Liver (tissue), 9 donors: ENCODE measurements around the gene CDK5RAP2. TPM values are rescaled to one million over a fixed set of nuclear protein-coding genes. Genes with fewer than 3 reads are reported as not detected.
A peak's percentile ranks its signal among the peaks of the same experiment; 100 is the strongest.

ENCODE experiments used
- DNase-seq: peaks from one replicate; pipeline ENCODE4 v3.0.0-alpha.2; 2017; ENCODE audit warnings: low spot score
- H3K27ac ChIP-seq, 2 donors: one replicate each; pipeline ENCODE4 v1.7.0; 2013; ENCODE audit warnings: inconsistent platforms in 2 of 2, low read length in 2 of 2, control low read depth in 1 of 2, low read depth in 1 of 2, mild to moderate bottlenecking in 1 of 2
- H3K27me3 ChIP-seq, 4 donors: one replicate each; pipeline versions ENCODE4 v1.6.1 to v1.7.0; 2013; ENCODE audit warnings: low read length in 3 of 4, inconsistent platforms in 1 of 4, mild to moderate bottlenecking in 1 of 4, moderate library complexity in 1 of 4; ENCODE audit not compliant: control insufficient read depth in 4 of 4, insufficient read depth in 4 of 4
- H3K36me3 ChIP-seq, 4 donors: one replicate each; pipeline versions ENCODE4 v1.6.1 to v1.7.0; 2013; ENCODE audit warnings: low read length in 3 of 4, mild to moderate bottlenecking in 3 of 4, low read depth in 1 of 4, moderate library complexity in 1 of 4; ENCODE audit not compliant: control insufficient read depth in 4 of 4, insufficient read depth in 3 of 4
- H3K4me1 ChIP-seq, 4 donors: one replicate each; pipeline versions ENCODE4 v1.6.1 to v1.7.0; 2013; ENCODE audit warnings: low read length in 3 of 4, mild to moderate bottlenecking in 3 of 4, moderate library complexity in 1 of 4; ENCODE audit not compliant: control insufficient read depth in 4 of 4, insufficient read depth in 4 of 4
- H3K4me3 ChIP-seq, 3 donors: one replicate each; pipeline versions ENCODE4 v1.6.1 to v1.7.0; 2013; ENCODE audit warnings: low read length in 3 of 3, control low read depth in 1 of 3, low read depth in 1 of 3, mild to moderate bottlenecking in 1 of 3
- H3K9ac ChIP-seq, 2 donors: one replicate each; pipeline ENCODE4 v1.7.0; 2013; ENCODE audit warnings: low read length in 2 of 2, mild to moderate bottlenecking in 2 of 2, moderate library complexity in 2 of 2, control low read depth in 1 of 2, low read depth in 1 of 2
- H3K9me3 ChIP-seq, 4 donors: one replicate each; pipeline versions ENCODE4 v1.6.1 to v1.7.0; 2013; ENCODE audit warnings: low read length in 3 of 4; ENCODE audit not compliant: control insufficient read depth in 4 of 4
- EGR1 ChIP-seq, 2 donors: IDR thresholded peaks; 2 replicates each; pipeline ENCODE4 v1.6.1; 2016 to 2018; ENCODE audit warnings: antibody characterized with exemption in 2 of 2, low read depth in 2 of 2
- FOXA1 ChIP-seq: IDR thresholded peaks from 2 replicates; pipeline ENCODE4 v1.6.1; 2016; ENCODE audit warnings: antibody characterized with exemption
- GABPA ChIP-seq, 2 donors: IDR thresholded peaks in 1 of 2; conservative IDR thresholded peaks in 1 of 2; 2 replicates each; pipeline ENCODE4 v1.6.1; 2016; ENCODE audit warnings: antibody characterized with exemption in 2 of 2, mild to moderate bottlenecking in 1 of 2, moderate library complexity in 1 of 2
- HNF4A ChIP-seq, 2 donors: conservative IDR thresholded peaks; 2 replicates each; pipeline ENCODE4 v1.6.1; 2016; ENCODE audit warnings: antibody characterized with exemption in 2 of 2, mild to moderate bottlenecking in 2 of 2
- NR2F2 ChIP-seq: IDR thresholded peaks from 2 replicates; pipeline ENCODE4 v1.6.1; 2016; ENCODE audit warnings: antibody characterized with exemption
- RAD21 ChIP-seq, 2 donors: IDR thresholded peaks; 2 replicates each; pipeline ENCODE4 v1.6.1; 2016; ENCODE audit warnings: antibody characterized with exemption in 2 of 2, mild to moderate bottlenecking in 2 of 2
- RXRA ChIP-seq, 2 donors: IDR thresholded peaks; 2 replicates each; pipeline ENCODE4 v1.6.1; 2017 to 2018; ENCODE audit warnings: antibody characterized with exemption in 2 of 2, mild to moderate bottlenecking in 1 of 2
- SP1 ChIP-seq: IDR thresholded peaks from 2 replicates; pipeline ENCODE4 v1.6.1; 2018; ENCODE audit warnings: antibody characterized with exemption, mild to moderate bottlenecking
- TAF1 ChIP-seq: conservative IDR thresholded peaks from 2 replicates; pipeline ENCODE4 v1.6.1; 2016; ENCODE audit warnings: antibody characterized with exemption, mild to moderate bottlenecking
- YY1 ChIP-seq: IDR thresholded peaks from 2 replicates; pipeline ENCODE4 v1.6.1; 2016; ENCODE audit warnings: antibody characterized with exemption, mild to moderate bottlenecking
- WGBS: extraction: QIAGEN DNeasy Blood & Tissue Kit; methylation state at CpG from one replicate; pipeline ENCODE4 v1.1.7; 2013; 5-methylcytosine and 5-hydroxymethylcytosine counted together
- polyA plus RNA-seq, 2 donors: library from polyadenylated mRNA; stranded (reverse) in 1 of 2; unstranded in 1 of 2; fragments of 200-250 nt in 1 of 2; fragments of >200 nt in 1 of 2; fragmentation: Nextera tagmentation in 1 of 2; extraction: Ambion mirVana in 1 of 2; gene quantifications; one replicate each; pipeline versions ENCODE4 v1.2.1 to v1.2.3, GENCODE V29; 2013 to 2015
- total RNA-seq, 2 donors: library from RNA; depleted of rRNA; stranded (reverse); fragments of >200 nt; gene quantifications; one replicate each; pipeline ENCODE4 v1.2.3, GENCODE V29; 2014
- TF ChIP-seq, protein P1 (sequence below): IDR thresholded peaks from 2 replicates; pipeline ENCODE4 v1.6.1; 2016; ENCODE audit warnings: antibody characterized with exemption, mild to moderate bottlenecking
- TF ChIP-seq, protein P2 (sequence below): IDR thresholded peaks from 2 replicates; pipeline ENCODE4 v1.6.1; 2016; ENCODE audit warnings: antibody characterized with exemption
- TF ChIP-seq, protein P3 (sequence below): fragments of 150-350 bp; IDR thresholded peaks from 2 replicates; pipeline ENCODE4 v1.5.1; 2017; ENCODE audit warnings: improper control_type of control experiment, low read depth, low read length; ENCODE audit not compliant: missing input control
- TF ChIP-seq, protein P4 (sequence below): IDR thresholded peaks from 2 replicates; pipeline ENCODE4 v1.6.1; 2016; ENCODE audit warnings: antibody characterized with exemption
- TF ChIP-seq, protein P5 (sequence below): IDR thresholded peaks from 2 replicates; pipeline ENCODE4 v1.6.1; 2016; ENCODE audit warnings: antibody characterized with exemption
- donor health status: healthy.
- donor health status: healthy.
- donor health status: healthy.
- donor health status: healthy.
- donor health status: healthy.

The CDK5RAP2 gene
- total and polyA plus RNA-seq, 4 donors = 11.7 to 38.9 (median 21.7) TPM

DNA sequence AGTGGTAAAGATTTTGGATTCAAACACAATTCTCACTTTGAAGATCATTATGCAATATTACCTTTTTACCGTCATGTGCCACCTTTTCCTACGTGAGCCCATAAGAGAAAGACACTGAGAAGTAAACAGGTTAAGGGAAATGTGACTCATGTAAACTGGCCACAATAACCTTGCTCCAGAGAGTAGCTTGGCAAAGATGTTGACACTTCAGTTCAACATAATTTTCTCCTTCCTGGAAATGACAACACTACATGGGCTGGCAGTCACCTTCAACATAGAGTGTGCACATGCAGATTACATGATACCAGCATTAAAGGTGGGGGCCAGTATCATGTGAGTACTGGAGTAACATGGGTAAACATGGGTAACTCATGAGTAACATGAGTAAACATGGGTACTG lies 141.9 kb downstream of the CDK5RAP2 start (continued):
- TF ChIP-seq, protein P1, sequence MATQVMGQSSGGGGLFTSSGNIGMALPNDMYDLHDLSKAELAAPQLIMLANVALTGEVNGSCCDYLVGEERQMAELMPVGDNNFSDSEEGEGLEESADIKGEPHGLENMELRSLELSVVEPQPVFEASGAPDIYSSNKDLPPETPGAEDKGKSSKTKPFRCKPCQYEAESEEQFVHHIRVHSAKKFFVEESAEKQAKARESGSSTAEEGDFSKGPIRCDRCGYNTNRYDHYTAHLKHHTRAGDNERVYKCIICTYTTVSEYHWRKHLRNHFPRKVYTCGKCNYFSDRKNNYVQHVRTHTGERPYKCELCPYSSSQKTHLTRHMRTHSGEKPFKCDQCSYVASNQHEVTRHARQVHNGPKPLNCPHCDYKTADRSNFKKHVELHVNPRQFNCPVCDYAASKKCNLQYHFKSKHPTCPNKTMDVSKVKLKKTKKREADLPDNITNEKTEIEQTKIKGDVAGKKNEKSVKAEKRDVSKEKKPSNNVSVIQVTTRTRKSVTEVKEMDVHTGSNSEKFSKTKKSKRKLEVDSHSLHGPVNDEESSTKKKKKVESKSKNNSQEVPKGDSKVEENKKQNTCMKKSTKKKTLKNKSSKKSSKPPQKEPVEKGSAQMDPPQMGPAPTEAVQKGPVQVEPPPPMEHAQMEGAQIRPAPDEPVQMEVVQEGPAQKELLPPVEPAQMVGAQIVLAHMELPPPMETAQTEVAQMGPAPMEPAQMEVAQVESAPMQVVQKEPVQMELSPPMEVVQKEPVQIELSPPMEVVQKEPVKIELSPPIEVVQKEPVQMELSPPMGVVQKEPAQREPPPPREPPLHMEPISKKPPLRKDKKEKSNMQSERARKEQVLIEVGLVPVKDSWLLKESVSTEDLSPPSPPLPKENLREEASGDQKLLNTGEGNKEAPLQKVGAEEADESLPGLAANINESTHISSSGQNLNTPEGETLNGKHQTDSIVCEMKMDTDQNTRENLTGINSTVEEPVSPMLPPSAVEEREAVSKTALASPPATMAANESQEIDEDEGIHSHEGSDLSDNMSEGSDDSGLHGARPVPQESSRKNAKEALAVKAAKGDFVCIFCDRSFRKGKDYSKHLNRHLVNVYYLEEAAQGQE = no peak
- TF ChIP-seq HNF4A (conservative IDR thresholded peaks at IDR 0.05) (peak in 1 of 2 donors; percentile 21), NR2F2 (no peak), TAF1 (no peak), FOXA1 (no peak), YY1 (no peak)
- TF ChIP-seq, protein P2, sequence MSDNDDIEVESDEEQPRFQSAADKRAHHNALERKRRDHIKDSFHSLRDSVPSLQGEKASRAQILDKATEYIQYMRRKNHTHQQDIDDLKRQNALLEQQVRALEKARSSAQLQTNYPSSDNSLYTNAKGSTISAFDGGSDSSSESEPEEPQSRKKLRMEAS = peak; percentile 24
- TF ChIP-seq, protein P3, sequence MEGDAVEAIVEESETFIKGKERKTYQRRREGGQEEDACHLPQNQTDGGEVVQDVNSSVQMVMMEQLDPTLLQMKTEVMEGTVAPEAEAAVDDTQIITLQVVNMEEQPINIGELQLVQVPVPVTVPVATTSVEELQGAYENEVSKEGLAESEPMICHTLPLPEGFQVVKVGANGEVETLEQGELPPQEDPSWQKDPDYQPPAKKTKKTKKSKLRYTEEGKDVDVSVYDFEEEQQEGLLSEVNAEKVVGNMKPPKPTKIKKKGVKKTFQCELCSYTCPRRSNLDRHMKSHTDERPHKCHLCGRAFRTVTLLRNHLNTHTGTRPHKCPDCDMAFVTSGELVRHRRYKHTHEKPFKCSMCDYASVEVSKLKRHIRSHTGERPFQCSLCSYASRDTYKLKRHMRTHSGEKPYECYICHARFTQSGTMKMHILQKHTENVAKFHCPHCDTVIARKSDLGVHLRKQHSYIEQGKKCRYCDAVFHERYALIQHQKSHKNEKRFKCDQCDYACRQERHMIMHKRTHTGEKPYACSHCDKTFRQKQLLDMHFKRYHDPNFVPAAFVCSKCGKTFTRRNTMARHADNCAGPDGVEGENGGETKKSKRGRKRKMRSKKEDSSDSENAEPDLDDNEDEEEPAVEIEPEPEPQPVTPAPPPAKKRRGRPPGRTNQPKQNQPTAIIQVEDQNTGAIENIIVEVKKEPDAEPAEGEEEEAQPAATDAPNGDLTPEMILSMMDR = no peak

DNA sequence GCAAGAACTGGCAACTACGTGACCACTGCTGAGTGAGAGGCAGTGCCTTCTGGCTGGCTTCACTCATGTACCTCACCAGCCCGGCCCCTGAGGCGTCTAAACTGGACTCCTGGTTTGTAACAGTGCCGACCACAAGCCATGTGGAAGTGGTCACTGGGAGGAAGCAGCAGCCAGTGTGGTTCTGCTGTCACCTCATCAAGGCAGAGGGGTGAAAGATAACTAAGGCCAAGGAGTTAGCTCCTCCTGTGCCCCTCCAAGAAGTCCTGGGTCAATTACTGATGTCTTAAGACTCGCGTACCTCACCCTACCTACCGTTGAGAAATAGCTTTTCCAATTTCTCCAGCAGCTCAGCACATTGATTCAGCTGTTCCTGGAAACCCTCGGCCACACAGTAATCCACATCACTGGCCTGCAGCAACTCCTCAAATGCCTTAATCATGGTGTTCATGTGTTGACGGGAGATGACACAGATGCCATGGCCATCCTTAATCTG lies 142.9 kb downstream of the CDK5RAP2 start:
- H3K36me3 ChIP-seq = peaks cover 2 to 20% (median 9%) of the 10 kb centered on the region in 4 donors
- 89% methylated on average over 9 of the region's 9 CpGs for WGBS
- no peak for DNase-seq
- H3K9ac ChIP-seq = no peak overlapping the region
- H3K4me1 ChIP-seq = no peaks in the 10 kb centered on the region
- H3K27me3 ChIP-seq = no peaks in the 10 kb centered on the region
- no peaks in the 10 kb centered on the region for H3K9me3 ChIP-seq
- TF ChIP-seq HNF4A (conservative IDR thresholded peaks at IDR 0.05) (no peak), GABPA (IDR thresholded peaks at IDR 0.05 in 1 of 2, conservative IDR thresholded peaks at IDR 0.05 in 1 of 2) (no peak), YY1 (no peak), EGR1 (IDR thresholded peaks at IDR 0.05; ENCODE audit: low read depth in 2 of 2) (no peak), RAD21 (IDR thresholded peaks at IDR 0.05) (no peak), SP1 (no peak), NR2F2 (no peak), RXRA (IDR thresholded peaks at IDR 0.05) (no peak)
- TF ChIP-seq, protein P4, sequence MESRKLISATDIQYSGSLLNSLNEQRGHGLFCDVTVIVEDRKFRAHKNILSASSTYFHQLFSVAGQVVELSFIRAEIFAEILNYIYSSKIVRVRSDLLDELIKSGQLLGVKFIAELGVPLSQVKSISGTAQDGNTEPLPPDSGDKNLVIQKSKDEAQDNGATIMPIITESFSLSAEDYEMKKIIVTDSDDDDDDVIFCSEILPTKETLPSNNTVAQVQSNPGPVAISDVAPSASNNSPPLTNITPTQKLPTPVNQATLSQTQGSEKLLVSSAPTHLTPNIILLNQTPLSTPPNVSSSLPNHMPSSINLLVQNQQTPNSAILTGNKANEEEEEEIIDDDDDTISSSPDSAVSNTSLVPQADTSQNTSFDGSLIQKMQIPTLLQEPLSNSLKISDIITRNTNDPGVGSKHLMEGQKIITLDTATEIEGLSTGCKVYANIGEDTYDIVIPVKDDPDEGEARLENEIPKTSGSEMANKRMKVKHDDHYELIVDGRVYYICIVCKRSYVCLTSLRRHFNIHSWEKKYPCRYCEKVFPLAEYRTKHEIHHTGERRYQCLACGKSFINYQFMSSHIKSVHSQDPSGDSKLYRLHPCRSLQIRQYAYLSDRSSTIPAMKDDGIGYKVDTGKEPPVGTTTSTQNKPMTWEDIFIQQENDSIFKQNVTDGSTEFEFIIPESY = no peak
- TF ChIP-seq, protein P3 = no peak
- TF ChIP-seq, protein P5, sequence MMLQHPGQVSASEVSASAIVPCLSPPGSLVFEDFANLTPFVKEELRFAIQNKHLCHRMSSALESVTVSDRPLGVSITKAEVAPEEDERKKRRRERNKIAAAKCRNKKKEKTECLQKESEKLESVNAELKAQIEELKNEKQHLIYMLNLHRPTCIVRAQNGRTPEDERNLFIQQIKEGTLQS = no peak
- TF ChIP-seq, protein P2 = no peak
- no peak overlapping the region for H3K4me3 ChIP-seq
- H3K27ac ChIP-seq = no peak overlapping the region
